D721Med (cell line): ENCODE results near the gene SPEM3.

Experiments used
- DNase-seq: peaks from one replicate; pipeline ENCODE4 v3.0.0; 2011; ENCODE audit warnings: low spot score; ENCODE audit not compliant: insufficient read length
- FAIRE-seq: peaks from 2 replicates; lab custom pipeline; 2011; peaks lifted over from hg19 to GRCh38; lab: Jason Lieb, UNC
- CTCF ChIP-seq: IDR thresholded peaks from 2 replicates; pipeline ENCODE4 v1.5.1; 2012; ENCODE audit warnings: mild to moderate bottlenecking, control low read depth; ENCODE audit not compliant: insufficient read depth; ENCODE audit errors: missing control alignments

Gene SPEM3

GRCh38 chr17:7408252-7408727, 20.4 kb upstream of the SPEM3 start:
- TF ChIP-seq CTCF, result no peak
- FAIRE-seq (no peak), DNase-seq (no peak)

GRCh38 chr17:7408863-7409262, 19.8 kb upstream of the SPEM3 start:
- TF ChIP-seq CTCF, result no peak
- FAIRE-seq, result no peak
- DNase-seq, result no peak

GRCh38 chr17:7409716-7410115, 18.9 kb upstream of the SPEM3 start:
- FAIRE-seq, result no peak

GRCh38 chr17:7410634-7411426, 17.8 kb upstream of the SPEM3 start:
- FAIRE-seq (no peak), DNase-seq (no peak)
- no peak for TF ChIP-seq CTCF

More at GRCh38 chr17:7409716-7410115, 18.9 kb upstream of the SPEM3 start:
- no peak for DNase-seq
- TF ChIP-seq CTCF, result no peak

- no peak for FAIRE-seq
- TF ChIP-seq CTCF, result no peak
- no peak for DNase-seq
These were observed 17.3 kb upstream of the SPEM3 start for GRCh38 chr17:7411427-7411750.

- FAIRE-seq (no peak), DNase-seq (no peak)
These were observed 15.2 kb upstream of the SPEM3 start for GRCh38 chr17:7413346-7413985.

More at GRCh38 chr17:7413346-7413985, 15.2 kb upstream of the SPEM3 start:
- TF ChIP-seq CTCF, result no peak
